Fibroblast of lung (primary cell): Measurements from ENCODE around the gene PEX14.

Experiments used
- EZH2 ChIP-seq: IDR thresholded peaks from 2 replicates; pipeline ENCODE4 v1.5.1; 2012; ENCODE audit warnings: low read length, control low read depth, mild to moderate bottlenecking; ENCODE audit errors: missing control alignments
- TF ChIP-seq, protein P1 (sequence below), 2 donors: IDR thresholded peaks in 1 of 2; conservative IDR thresholded peaks in 1 of 2; 1 replicate in 1 of 2; 2 replicates in 1 of 2; pipeline ENCODE4 v1.5.1; 2011 to 2012; ENCODE audit warnings: low read length in 2 of 2, control low read depth in 1 of 2, inconsistent platforms in 1 of 2, low read depth in 1 of 2, mild to moderate bottlenecking in 1 of 2

DNA sequence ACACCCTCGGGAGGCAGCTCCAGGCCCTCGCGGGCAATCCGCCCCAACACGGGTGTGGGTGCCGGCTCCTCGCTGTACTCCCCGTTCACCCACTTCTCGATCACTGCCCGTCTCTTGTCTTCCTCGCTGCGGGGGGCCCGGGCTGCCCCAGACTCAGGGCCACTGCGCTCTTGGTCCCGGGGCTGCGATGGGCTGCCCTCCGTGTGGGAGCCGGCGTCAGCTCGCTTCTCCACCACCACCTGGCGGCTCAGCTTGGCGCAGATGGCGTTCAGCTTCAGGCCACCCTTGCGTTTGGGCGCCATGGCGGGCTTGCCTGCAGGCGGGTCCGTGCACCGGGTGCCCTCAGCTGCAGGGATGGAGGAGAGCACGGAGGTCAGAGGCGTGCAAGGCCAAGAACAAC is 190.5 kb downstream of the PEX14 start:
- TF ChIP-seq, protein P1, sequence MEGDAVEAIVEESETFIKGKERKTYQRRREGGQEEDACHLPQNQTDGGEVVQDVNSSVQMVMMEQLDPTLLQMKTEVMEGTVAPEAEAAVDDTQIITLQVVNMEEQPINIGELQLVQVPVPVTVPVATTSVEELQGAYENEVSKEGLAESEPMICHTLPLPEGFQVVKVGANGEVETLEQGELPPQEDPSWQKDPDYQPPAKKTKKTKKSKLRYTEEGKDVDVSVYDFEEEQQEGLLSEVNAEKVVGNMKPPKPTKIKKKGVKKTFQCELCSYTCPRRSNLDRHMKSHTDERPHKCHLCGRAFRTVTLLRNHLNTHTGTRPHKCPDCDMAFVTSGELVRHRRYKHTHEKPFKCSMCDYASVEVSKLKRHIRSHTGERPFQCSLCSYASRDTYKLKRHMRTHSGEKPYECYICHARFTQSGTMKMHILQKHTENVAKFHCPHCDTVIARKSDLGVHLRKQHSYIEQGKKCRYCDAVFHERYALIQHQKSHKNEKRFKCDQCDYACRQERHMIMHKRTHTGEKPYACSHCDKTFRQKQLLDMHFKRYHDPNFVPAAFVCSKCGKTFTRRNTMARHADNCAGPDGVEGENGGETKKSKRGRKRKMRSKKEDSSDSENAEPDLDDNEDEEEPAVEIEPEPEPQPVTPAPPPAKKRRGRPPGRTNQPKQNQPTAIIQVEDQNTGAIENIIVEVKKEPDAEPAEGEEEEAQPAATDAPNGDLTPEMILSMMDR (conservative IDR thresholded peaks at IDR 0.05 in 1 of 2, IDR thresholded peaks at IDR 0.05 in 1 of 2; ENCODE audit: low read depth in 1 of 2, low read length in 2 of 2): no peak
- TF ChIP-seq EZH2: no peak
